ENCODE data around the gene SHOX. TPM values are rescaled to one million over a fixed set of nuclear protein-coding genes. Genes with fewer than 3 reads are reported as not detected.
"Not testable (repeated sequence)": the region's sequence is repeated elsewhere in the genome, so short reads cannot be mapped to it uniquely, and the experiment has no call there.

SHOX gene
- total and polyA plus RNA-seq, 10 of the 15 experiments (the other 5 are each of a cell fraction or from before 2014, with no cell fraction given) = 0.42 TPM; not detected in 9

DNA sequence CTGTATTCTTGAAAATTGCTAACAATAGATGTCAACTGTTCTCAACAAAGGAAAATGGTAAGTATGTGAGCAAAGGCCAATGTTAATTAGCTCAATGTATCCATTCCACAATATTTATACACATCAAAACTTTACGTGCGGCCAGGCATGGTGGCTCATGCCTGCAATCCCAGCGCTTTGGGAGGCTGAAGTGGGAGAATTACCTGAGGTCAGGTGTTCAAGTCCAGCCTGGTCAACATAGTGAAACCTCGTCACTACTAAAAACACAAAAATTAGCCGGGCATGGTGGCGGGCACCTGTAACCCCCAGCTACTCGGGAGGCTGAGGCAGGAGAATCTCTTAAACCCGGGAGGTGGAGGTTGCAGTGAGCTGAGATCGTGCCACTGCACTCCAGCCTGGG lies 27.6 kb upstream of the SHOX start:
- H3K27ac ChIP-seq (ENCODE audit: control insufficient read depth, insufficient read depth); H3K79me2 ChIP-seq (ENCODE audit: control insufficient read depth, insufficient read depth, low read length); H3K4me2 ChIP-seq (ENCODE audit: control insufficient read depth, insufficient read depth); intact Hi-C loops (cut with micrococcal nuclease; ENCODE audit: unreplicated experiment); DNase-seq (ENCODE audit: low read depth, low spot score); H3K4me3 ChIP-seq; H3K9ac ChIP-seq (ENCODE audit: control insufficient read depth, insufficient read depth, low read length); RAD21 ChIA-PET (ENCODE audit: unreplicated experiment); SMC1A ChIA-PET (ENCODE audit: uncharacterized antibody, unreplicated experiment); BruUV-seq (replicated peaks); H2AFZ ChIP-seq (ENCODE audit: control insufficient read depth, low read depth, low read length); H3K27me3 ChIP-seq (replicated peaks in 1 of 2; ENCODE audit: control insufficient read depth in 2 of 2, insufficient read depth in 2 of 2, low read length in 1 of 2); H3K4me1 ChIP-seq (ENCODE audit: control insufficient read depth, insufficient read depth, low read length); H3K9me3 ChIP-seq (replicated peaks; ENCODE audit: control insufficient read depth, insufficient read depth, low read length); CTCF ChIA-PET; H3K36me3 ChIP-seq (ENCODE audit: control insufficient read depth in 2 of 2, insufficient read depth in 2 of 2, low read length in 1 of 2); in situ Hi-C loops (cut with MboI); POLR2A ChIA-PET; FAIRE-seq; H4K20me1 ChIP-seq (ENCODE audit: control insufficient read depth, insufficient read depth); ATAC-seq: not testable (repeated sequence)
- 50% methylated on average over 9 of the region's 9 CpGs for WGBS (ENCODE audit: insufficient coverage, insufficient replicate concordance, low lambda C conversion rate, missing lambda C conversion rate)

DNA sequence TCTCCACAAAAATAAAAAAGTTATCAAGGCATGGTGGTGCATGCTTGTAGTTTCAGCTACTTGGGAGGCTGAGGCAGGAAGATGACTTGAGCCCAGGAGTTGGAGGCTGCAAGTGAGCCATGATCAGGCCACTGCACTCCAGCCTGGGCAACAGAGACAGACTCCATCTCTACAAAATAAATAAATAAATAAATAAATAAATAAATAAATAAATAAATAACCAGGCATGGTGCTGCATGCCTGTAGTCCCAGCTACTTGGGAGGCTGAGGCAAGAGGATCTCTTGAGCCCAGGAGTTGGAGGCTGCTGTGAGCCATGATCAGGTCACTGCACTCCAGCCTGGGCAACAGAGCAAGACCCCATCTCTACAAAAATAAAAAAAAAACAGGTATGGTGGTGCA lies 26.0 kb upstream of the SHOX start:
- CTCF ChIA-PET; H3K4me3 ChIP-seq; H3K9me3 ChIP-seq (replicated peaks; ENCODE audit: control insufficient read depth, insufficient read depth, low read length); H3K4me1 ChIP-seq (ENCODE audit: control insufficient read depth, insufficient read depth, low read length); H2AFZ ChIP-seq (ENCODE audit: control insufficient read depth, low read depth, low read length); ATAC-seq; SMC1A ChIA-PET (ENCODE audit: uncharacterized antibody, unreplicated experiment); H3K4me2 ChIP-seq (ENCODE audit: control insufficient read depth, insufficient read depth); H3K27ac ChIP-seq (ENCODE audit: control insufficient read depth, insufficient read depth); H3K36me3 ChIP-seq (ENCODE audit: control insufficient read depth in 2 of 2, insufficient read depth in 2 of 2, low read length in 1 of 2); H3K9ac ChIP-seq (ENCODE audit: control insufficient read depth, insufficient read depth, low read length); in situ Hi-C loops (cut with MboI); DNase-seq (ENCODE audit: low read depth, low spot score); BruUV-seq (replicated peaks); intact Hi-C loops (cut with micrococcal nuclease; ENCODE audit: unreplicated experiment); H3K27me3 ChIP-seq (replicated peaks in 1 of 2; ENCODE audit: control insufficient read depth in 2 of 2, insufficient read depth in 2 of 2, low read length in 1 of 2); RAD21 ChIA-PET (ENCODE audit: unreplicated experiment); H3K79me2 ChIP-seq (ENCODE audit: control insufficient read depth, insufficient read depth, low read length); FAIRE-seq; POLR2A ChIA-PET; H4K20me1 ChIP-seq (ENCODE audit: control insufficient read depth, insufficient read depth): not testable (repeated sequence)

DNA sequence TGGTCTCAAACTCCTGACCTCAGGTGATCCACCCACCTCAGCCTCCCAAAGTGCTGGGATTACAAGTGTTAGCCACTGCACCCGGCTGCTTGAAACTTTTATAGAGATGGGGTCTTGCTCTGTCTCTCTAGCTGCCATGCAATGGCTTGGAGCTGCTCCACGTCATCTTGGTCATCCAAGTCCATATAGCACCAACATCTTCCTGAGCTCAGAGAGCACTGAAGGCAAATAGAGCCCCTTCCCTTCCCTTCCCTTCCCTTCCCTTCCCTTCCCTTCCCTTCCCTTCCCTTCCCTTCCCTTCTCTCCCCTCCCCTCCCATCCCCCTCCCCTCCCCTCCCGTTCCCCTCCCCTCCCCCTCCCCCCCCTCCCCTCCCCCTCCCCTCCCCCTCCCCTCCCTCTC lies 22.5 kb upstream of the SHOX start:
- SMC1A ChIA-PET (ENCODE audit: uncharacterized antibody, unreplicated experiment); intact Hi-C loops (cut with micrococcal nuclease; ENCODE audit: unreplicated experiment); H3K9ac ChIP-seq (ENCODE audit: control insufficient read depth, insufficient read depth, low read length); CTCF ChIA-PET; H3K79me2 ChIP-seq (ENCODE audit: control insufficient read depth, insufficient read depth, low read length); RAD21 ChIA-PET (ENCODE audit: unreplicated experiment); FAIRE-seq; H3K4me2 ChIP-seq (ENCODE audit: control insufficient read depth, insufficient read depth); H3K27ac ChIP-seq (ENCODE audit: control insufficient read depth, insufficient read depth); H3K36me3 ChIP-seq (ENCODE audit: control insufficient read depth in 2 of 2, insufficient read depth in 2 of 2, low read length in 1 of 2); H3K4me3 ChIP-seq; POLR2A ChIA-PET; H3K9me3 ChIP-seq (replicated peaks; ENCODE audit: control insufficient read depth, insufficient read depth, low read length); H2AFZ ChIP-seq (ENCODE audit: control insufficient read depth, low read depth, low read length); H3K4me1 ChIP-seq (ENCODE audit: control insufficient read depth, insufficient read depth, low read length); ATAC-seq; H4K20me1 ChIP-seq (ENCODE audit: control insufficient read depth, insufficient read depth); H3K27me3 ChIP-seq (replicated peaks in 1 of 2; ENCODE audit: control insufficient read depth in 2 of 2, insufficient read depth in 2 of 2, low read length in 1 of 2); DNase-seq (ENCODE audit: low read depth, low spot score); in situ Hi-C loops (cut with MboI); BruUV-seq (replicated peaks): not testable (repeated sequence)
- 10% methylated on average over 2 of the region's 3 CpGs for WGBS (ENCODE audit: insufficient coverage, insufficient replicate concordance, low lambda C conversion rate, missing lambda C conversion rate)

Data from GM12878 (cell line).